Stomach (tissue), 9 donors: Measurements from ENCODE around the gene PPP1R36. TPM values are rescaled to one million over a fixed set of nuclear protein-coding genes. Genes with fewer than 3 reads are reported as not detected.

Experiments
- DNase-seq, 2 donors: peaks; one replicate each; pipeline versions ENCODE4 v3.0.0 to v3.0.0-alpha.2; 2013 to 2019
- H3K27ac ChIP-seq, 5 donors: fragments of 200-600 bp in 4 of 5; sonication (generic) in 4 of 5; one replicate each; pipeline ENCODE4 v1.5.1; 2013 to 2019; ENCODE audit warnings: mild to moderate bottlenecking in 1 of 5, moderate library complexity in 1 of 5
- H3K27me3 ChIP-seq, 3 donors: fragments of 200-600 bp; sonication (generic); one replicate each; pipeline ENCODE4 v1.5.1; 2017 to 2019; ENCODE audit warnings: mixed run types in 1 of 3
- H3K36me3 ChIP-seq, 4 donors: fragments of 200-600 bp; sonication (generic); 1 replicate in 3 of 4; 2 replicates in 1 of 4; pipeline ENCODE4 v1.5.1; 2016 to 2019
- H3K4me1 ChIP-seq, 4 donors: fragments of 200-600 bp; sonication (generic); one replicate each; pipeline ENCODE4 v1.5.1; 2016 to 2019
- H3K4me3 ChIP-seq, 4 donors: fragments of 200-600 bp; sonication (generic) in 3 of 4; one replicate each; pipeline ENCODE4 v1.5.1; 2016 to 2019; ENCODE audit warnings: mild to moderate bottlenecking in 1 of 4
- H3K9me3 ChIP-seq, 4 donors: fragments of 200-600 bp; sonication (generic); one replicate each; pipeline ENCODE4 v1.5.1; 2016 to 2019
- CTCF ChIP-seq, 7 experiments: fragments of 450-650 bp in 4 of 7; fragments of 200-600 bp in 3 of 7; sonication (generic) in 3 of 7; IDR thresholded peaks; one replicate each; pipeline ENCODE4 v1.5.1; 2016 to 2019; ENCODE audit warnings: antibody characterized with exemption in 7 of 7, control low read depth in 2 of 7, mild to moderate bottlenecking in 1 of 7
- EP300 ChIP-seq: sonication (generic); formaldehyde crosslinking; IDR thresholded peaks from one replicate; pipeline ENCODE4 v1.6.1; 2017; ENCODE audit warnings: antibody characterized with exemption
- POLR2A ChIP-seq, 4 donors: fragments of 450-650 bp; IDR thresholded peaks; one replicate each; pipeline ENCODE4 v1.6.1; 2016; ENCODE audit warnings: antibody characterized with exemption in 4 of 4, control low read depth in 2 of 4, mild to moderate bottlenecking in 1 of 4, moderate library complexity in 1 of 4
- POLR2AphosphoS5 ChIP-seq, 3 donors: sonication (generic); formaldehyde crosslinking; IDR thresholded peaks; one replicate each; pipeline ENCODE4 v1.6.1; 2016; ENCODE audit warnings: antibody characterized with exemption in 3 of 3
- WGBS, 5 donors: extraction: QIAGEN DNeasy Blood & Tissue Kit in 3 of 5; methylation state at CpG; one replicate each; pipeline versions ENCODE4 v1.1.5 to v1.1.7; 2013 to 2018; 5-methylcytosine and 5-hydroxymethylcytosine counted together
- intact Hi-C: fragments of 100-400 bp; cut with DNase I; formaldehyde crosslinking; loops from one replicate; pipeline ENCODE4 v1.15.1; 2023; ENCODE audit warnings: low total_unique reads
- polyA plus RNA-seq, 3 donors: library from polyadenylated mRNA; stranded (reverse); fragments of 200-250 nt; gene quantifications; one replicate each; pipeline ENCODE4 v1.2.3, GENCODE V29; 2013
- total RNA-seq, 5 donors: library from RNA; depleted of rRNA; stranded (reverse); fragments of >200 nt; gene quantifications; one replicate each; pipeline versions ENCODE4 v1.1.0 to v1.2.3, GENCODE V29; 2014 to 2016
- donor health status: healthy with polysubstance abuse.
- donor health status: Bipolar disorder and iron deficiency.
- donor health status: healthy.

The PPP1R36 gene
- total and polyA plus RNA-seq, 8 donors: 3.2 to 13.1 (median 6.2) TPM; not detected in 3

DNA sequence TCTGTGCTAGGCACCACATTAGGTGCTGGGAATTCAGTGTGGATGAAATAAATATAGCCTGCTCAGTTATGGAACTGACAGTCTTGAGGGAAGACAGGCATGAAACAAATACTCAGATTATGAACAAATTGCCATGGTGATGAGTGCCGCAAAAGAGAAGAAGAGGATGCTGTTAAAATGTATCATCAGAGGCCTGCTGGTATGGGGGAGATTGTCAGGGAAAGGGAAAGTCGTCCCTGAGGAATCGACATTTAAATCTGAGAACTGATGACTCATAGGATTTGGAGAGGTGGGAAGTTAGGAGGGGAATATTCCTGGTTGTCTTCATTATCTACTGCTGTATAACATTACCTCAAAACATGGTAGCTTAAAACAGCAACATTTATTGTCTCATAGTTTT lies 42.0 kb downstream of the PPP1R36 start:
- no peak for DNase-seq
- Histone ChIP-seq H3K36me3 (no peaks in the 10 kb centered on the region), H3K9me3 (no peaks in the 10 kb centered on the region), H3K4me1 (no peaks in the 10 kb centered on the region), H3K27me3 (no peaks in the 10 kb centered on the region), H3K27ac (no peak overlapping the region), H3K4me3 (no peak overlapping the region)
- TF ChIP-seq EP300 (no peak), CTCF (IDR thresholded peaks at IDR 0.05) (no peak), POLR2AphosphoS5 (IDR thresholded peaks at IDR 0.05) (no peak), POLR2A (IDR thresholded peaks at IDR 0.05) (no peak)
- intact Hi-C loops: no loop called here
- WGBS, 5 donors: 89 to 97% (median 92%) methylated on average over 3 of the region's 3 CpGs

DNA sequence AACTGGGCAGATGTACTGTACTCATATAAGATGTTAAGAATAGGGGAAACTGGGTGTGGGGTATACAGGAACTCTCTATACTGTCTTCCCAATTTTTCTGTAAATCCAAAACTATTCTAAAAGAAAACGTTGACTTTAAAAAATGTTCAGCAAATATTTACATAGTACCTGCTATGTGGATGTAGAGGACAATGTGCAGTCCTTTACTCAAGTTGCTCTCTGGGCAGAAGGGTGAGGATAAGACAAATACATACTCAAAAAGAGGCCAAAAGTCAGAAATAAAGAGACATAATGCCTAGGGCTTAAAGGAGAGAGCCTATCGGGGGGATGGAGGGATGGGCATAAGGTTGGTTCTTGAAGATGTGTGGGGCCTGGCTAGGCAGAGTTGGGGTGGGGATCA lies 44.7 kb downstream of the PPP1R36 start:
- TF ChIP-seq CTCF (IDR thresholded peaks at IDR 0.05): no peak
- no peak for TF ChIP-seq EP300
- no peak for TF ChIP-seq POLR2A (IDR thresholded peaks at IDR 0.05)
- no peak for TF ChIP-seq POLR2AphosphoS5 (IDR thresholded peaks at IDR 0.05)

GRCh38 chr14:64598404-64598803 lies 48.6 kb downstream of the PPP1R36 start:
- H3K36me3 ChIP-seq: no peaks in the 10 kb centered on the region
- no peak overlapping the region for H3K27ac ChIP-seq
- no peak for DNase-seq
- TF ChIP-seq POLR2AphosphoS5 (IDR thresholded peaks at IDR 0.05): no peak
- no peak for TF ChIP-seq CTCF (IDR thresholded peaks at IDR 0.05)
- TF ChIP-seq EP300: no peak
- TF ChIP-seq POLR2A (IDR thresholded peaks at IDR 0.05): no peak
- H3K27me3 ChIP-seq: peaks cover 0 to 12% (median 0%) of the 10 kb centered on the region in 3 donors
- 62 to 78% (median 72%) methylated on average over 4 of the region's 4 CpGs for WGBS, 5 donors
- H3K4me3 ChIP-seq: no peak overlapping the region
- H3K4me1 ChIP-seq: peaks cover 0 to 10% (median 3%) of the 10 kb centered on the region in 4 donors
- intact Hi-C loops: no loop called here
- no peaks in the 10 kb centered on the region for H3K9me3 ChIP-seq

More for the DNA sequence above, 44.7 kb downstream of the PPP1R36 start:
- no peak overlapping the region for H3K27ac ChIP-seq
- intact Hi-C loops: no loop called here
- no peaks in the 10 kb centered on the region for H3K9me3 ChIP-seq
- H3K36me3 ChIP-seq: no peaks in the 10 kb centered on the region
- no peaks in the 10 kb centered on the region for H3K27me3 ChIP-seq
- WGBS, 5 donors: 36 to 64% (median 56%) methylated on average over 2 of the region's 2 CpGs
- H3K4me1 ChIP-seq: no peaks in the 10 kb centered on the region
- DNase-seq: no peak
- no peak overlapping the region for H3K4me3 ChIP-seq

DNA sequence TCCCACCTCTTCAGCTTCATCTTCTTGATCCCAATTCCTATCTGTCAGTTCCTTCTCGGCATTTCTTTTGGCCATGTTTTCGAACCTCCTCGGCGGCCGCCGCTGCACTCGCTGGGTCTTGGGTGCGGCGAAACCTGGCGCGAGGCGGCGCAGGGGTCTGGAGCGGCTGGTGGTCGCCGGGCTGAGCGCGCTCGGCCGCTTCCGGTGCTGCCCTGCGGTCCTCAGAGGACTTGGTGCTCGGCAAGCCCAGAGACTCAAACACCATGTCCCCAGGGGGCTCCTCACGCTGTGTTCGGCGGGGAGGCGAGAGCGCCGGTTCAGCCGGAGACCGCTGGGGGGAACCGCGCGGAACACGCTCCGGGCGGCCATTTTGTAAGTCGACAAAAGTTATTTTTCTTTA lies 51.8 kb downstream of the PPP1R36 start:
- Histone ChIP-seq H3K36me3 (no peaks in the 10 kb centered on the region), H3K4me3 (peak overlapping the region in 2 of 4 donors; percentile 7 to 30), H3K4me1 (peaks cover 0 to 10% (median 3%) of the 10 kb centered on the region in 4 donors), H3K27me3 (peaks cover 0 to 12% (median 0%) of the 10 kb centered on the region in 3 donors), H3K27ac (no peak overlapping the region), H3K9me3 (no peaks in the 10 kb centered on the region)
- intact Hi-C loops: no loop called here
- DNase-seq: peak in 1 of 2 donors; percentile 34
- 29 to 68% (median 49%) methylated on average over 37 to 38 of the region's 38 CpGs for WGBS, 5 donors
- TF ChIP-seq POLR2AphosphoS5 (IDR thresholded peaks at IDR 0.05) (no peak), CTCF (IDR thresholded peaks at IDR 0.05) (no peak), EP300 (no peak), POLR2A (IDR thresholded peaks at IDR 0.05) (no peak)
